ENCODE measurements around the gene AK5. TPM values are rescaled to one million over a fixed set of nuclear protein-coding genes. Genes with fewer than 3 reads are reported as not detected.
A peak's percentile ranks its signal among the peaks of the same experiment; 100 is the strongest.
"Not testable (repeated sequence)": the region's sequence is repeated elsewhere in the genome, so short reads cannot be mapped to it uniquely, and the experiment has no call there.

The AK5 gene
- total RNA-seq, 1 donor from 2014 or later, result 1.0 TPM

GRCh38 chr1:77308889-77309621 is 27.2 kb downstream of the AK5 start:
- Histone ChIP-seq H3K4me3 (no peak overlapping the region), H3K4me1 (no peaks in the 10 kb centered on the region), H3K27ac (replicated peaks) (no peak overlapping the region), H3K36me3 (no peaks in the 10 kb centered on the region), H3K27me3 (ENCODE audit: low read depth) (no peaks in the 10 kb centered on the region), H3K9me3 (replicated peaks) (peaks cover 16% of the 10 kb centered on the region)
- no peak for TF ChIP-seq CTCF (IDR thresholded peaks at IDR 0.05; ENCODE audit: borderline replicate concordance)
- intact Hi-C loops (cut with micrococcal nuclease), result no loop called here
- DNase-seq, result no peak

- intact Hi-C loops (cut with micrococcal nuclease), result no loop called here
- no peak for DNase-seq
- H3K27ac ChIP-seq (replicated peaks), result no peak overlapping the region
These were observed 29.1 kb downstream of the AK5 start for GRCh38 chr1:77310924-77311323.

GRCh38 chr1:77312364-77312763 is 30.5 kb downstream of the AK5 start:
- H3K27me3 ChIP-seq (ENCODE audit: low read depth); intact Hi-C loops (cut with micrococcal nuclease); H3K27ac ChIP-seq (replicated peaks); H3K9me3 ChIP-seq (replicated peaks); H3K4me3 ChIP-seq; DNase-seq; H3K36me3 ChIP-seq; H3K4me1 ChIP-seq: not testable (repeated sequence)

More at GRCh38 chr1:77310924-77311323, 29.1 kb downstream of the AK5 start:
- no peak for TF ChIP-seq CTCF (IDR thresholded peaks at IDR 0.05; ENCODE audit: borderline replicate concordance)
- no peak overlapping the region for H3K4me3 ChIP-seq
- H3K27me3 ChIP-seq (ENCODE audit: low read depth), result no peaks in the 10 kb centered on the region
- H3K36me3 ChIP-seq, result no peaks in the 10 kb centered on the region
- H3K4me1 ChIP-seq, result no peaks in the 10 kb centered on the region
- peaks cover 9% of the 10 kb centered on the region for H3K9me3 ChIP-seq (replicated peaks)

GRCh38 chr1:77313491-77313890 is 31.7 kb downstream of the AK5 start:
- no peaks in the 10 kb centered on the region for H3K9me3 ChIP-seq (replicated peaks)
- H3K27me3 ChIP-seq (ENCODE audit: low read depth), result no peaks in the 10 kb centered on the region
- no peaks in the 10 kb centered on the region for H3K4me1 ChIP-seq
- H3K36me3 ChIP-seq, result no peaks in the 10 kb centered on the region
- no peak overlapping the region for H3K27ac ChIP-seq (replicated peaks)
- TF ChIP-seq CTCF (IDR thresholded peaks at IDR 0.05; ENCODE audit: borderline replicate concordance), result peak; percentile 32
- DNase-seq, result no peak
- H3K4me3 ChIP-seq, result no peak overlapping the region
- intact Hi-C loops (cut with micrococcal nuclease), result no loop called here

- H3K27ac ChIP-seq (replicated peaks), result no peak overlapping the region
- peaks cover 5% of the 10 kb centered on the region for H3K27me3 ChIP-seq (ENCODE audit: low read depth)
- no peaks in the 10 kb centered on the region for H3K4me1 ChIP-seq
- H3K9me3 ChIP-seq (replicated peaks), result no peaks in the 10 kb centered on the region
- intact Hi-C loops (cut with micrococcal nuclease), result no loop called here
- no peak for DNase-seq
- no peak for TF ChIP-seq CTCF (IDR thresholded peaks at IDR 0.05; ENCODE audit: borderline replicate concordance)
- H3K4me3 ChIP-seq, result no peak overlapping the region
- H3K36me3 ChIP-seq, result no peaks in the 10 kb centered on the region
These were observed 34.2 kb downstream of the AK5 start for GRCh38 chr1:77316006-77316405.

- no peaks in the 10 kb centered on the region for H3K36me3 ChIP-seq
- no peaks in the 10 kb centered on the region for H3K4me1 ChIP-seq
- intact Hi-C loops (cut with micrococcal nuclease), result no loop called here
- no peak for DNase-seq
- no peak for TF ChIP-seq CTCF (IDR thresholded peaks at IDR 0.05; ENCODE audit: borderline replicate concordance)
- peaks cover 5% of the 10 kb centered on the region for H3K27me3 ChIP-seq (ENCODE audit: low read depth)
- H3K9me3 ChIP-seq (replicated peaks), result no peaks in the 10 kb centered on the region
- no peak overlapping the region for H3K27ac ChIP-seq (replicated peaks)
- no peak overlapping the region for H3K4me3 ChIP-seq
These were observed 35.1 kb downstream of the AK5 start for GRCh38 chr1:77316966-77317365.
